ENCODE data around the gene TM4SF1. TPM values are rescaled to one million over a fixed set of nuclear protein-coding genes. Genes with fewer than 3 reads are reported as not detected.

Gene TM4SF1
- total and polyA plus RNA-seq, 9 of the 15 experiments (the other 6 are each of a cell fraction or from before 2014, with no cell fraction given) = 0.06 to 0.44 (median 0.08) TPM; not detected in 4

DNA sequence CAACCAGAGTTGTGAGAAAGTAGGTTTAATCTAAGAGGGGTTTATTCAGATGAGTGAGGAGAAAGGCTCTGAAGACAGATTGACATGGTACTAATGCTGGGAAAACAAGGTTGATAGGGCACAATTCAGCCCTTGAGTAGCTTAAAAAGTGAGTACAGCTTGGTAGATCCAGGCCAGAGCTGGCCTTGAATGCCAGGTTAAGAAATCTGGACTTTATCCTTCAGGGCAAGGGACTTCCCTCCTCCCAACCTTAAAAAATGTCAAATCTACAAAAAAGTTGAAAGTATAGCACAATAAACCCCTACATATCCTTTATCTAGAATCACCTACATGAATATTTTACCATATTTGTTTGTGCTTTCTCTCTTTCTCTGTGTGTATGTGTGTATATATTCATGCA is 51.9 kb downstream of the TM4SF1 start:
- BruUV-seq (replicated peaks) = no TSS peak
- Histone ChIP-seq H3K27ac (ENCODE audit: extremely low read depth, low read depth, low read length) (no peak overlapping the region), H3K4me2 (ENCODE audit: insufficient read depth, low read length) (no peak overlapping the region), H3K79me2 (ENCODE audit: control insufficient read depth, insufficient read depth, low read length) (no peaks in the 10 kb centered on the region), H4K20me1 (replicated peaks; ENCODE audit: control insufficient read depth, insufficient read depth, low read length) (no peaks in the 10 kb centered on the region), H3K27me3 (ENCODE audit: control insufficient read depth in 2 of 2, insufficient read depth in 2 of 2, low read length in 2 of 2) (no peaks in the 10 kb centered on the region; a peak in 1 of 5 replicates), H3K9ac (ENCODE audit: insufficient read depth in 1 of 2, low read depth in 2 of 2, low read length in 2 of 2) (no peak overlapping the region), H3K9me1 (ENCODE audit: control insufficient read depth, insufficient read depth, low read length) (no peaks in the 10 kb centered on the region), H3K36me3 (ENCODE audit: control insufficient read depth, insufficient read depth, low read length) (no peaks in the 10 kb centered on the region), H3K9me3 (replicated peaks; ENCODE audit: control insufficient read depth, insufficient read depth, low read depth, low read length) (no peaks in the 10 kb centered on the region), H3K4me3 (no peak overlapping the region), H3K4me1 (replicated peaks in 1 of 2; ENCODE audit: control insufficient read depth in 2 of 2, insufficient read depth in 2 of 2, low read length in 2 of 2) (no peaks in the 10 kb centered on the region; a peak in 1 of 5 replicates), H2AFZ (ENCODE audit: low read depth, low read length) (no peak overlapping the region)
- no peak for FAIRE-seq
- in situ Hi-C loops (cut with MboI) = no loop called here
- intact Hi-C loops (cut with micrococcal nuclease) = no loop called here
- DNase-seq (ENCODE audit: extremely low read depth in 1 of 4, low spot score in 3 of 4) = no peak
- no peak for ATAC-seq
- CTCF ChIA-PET (ENCODE audit: low intra/inter-chr PET ratio) = no interaction called here
- POLR2A ChIA-PET = no interaction called here
- TF ChIP-seq CAMTA2 (CRISPR knock-in tag; conservative IDR thresholded peaks at IDR 0.05) (no peak), MYC (IDR thresholded peaks at IDR 0.05; ENCODE audit: low read depth, low read length) (no peak), MYC (CRISPR knock-in tag; IDR thresholded peaks at IDR 0.05; ENCODE audit: borderline replicate concordance, low read depth) (no peak), KLF16 (IDR thresholded peaks at IDR 0.05) (no peak), ZNF174 (CRISPR knock-in tag; IDR thresholded peaks at IDR 0.05) (no peak), GMEB1 (CRISPR knock-in tag; IDR thresholded peaks at IDR 0.05) (no peak), FIP1L1 (IDR thresholded peaks at IDR 0.05; ENCODE audit: low read depth, low read length, poor library complexity, severe bottlenecking) (no peak), KLF6 (CRISPR knock-in tag; IDR thresholded peaks at IDR 0.05; ENCODE audit: borderline replicate concordance) (no peak), STAT5A (IDR thresholded peaks at IDR 0.05; ENCODE audit: borderline replicate concordance, low read length) (no peak), THRAP3 (IDR thresholded peaks at IDR 0.05; ENCODE audit: borderline replicate concordance) (no peak), ZNF408 (CRISPR knock-in tag; IDR thresholded peaks at IDR 0.05; ENCODE audit: low read depth) (no peak), NCOA6 (IDR thresholded peaks at IDR 0.05) (no peak), SRSF3 (IDR thresholded peaks at IDR 0.05; ENCODE audit: insufficient read depth, low read length) (no peak)
- TF ChIP-seq, protein P1, sequence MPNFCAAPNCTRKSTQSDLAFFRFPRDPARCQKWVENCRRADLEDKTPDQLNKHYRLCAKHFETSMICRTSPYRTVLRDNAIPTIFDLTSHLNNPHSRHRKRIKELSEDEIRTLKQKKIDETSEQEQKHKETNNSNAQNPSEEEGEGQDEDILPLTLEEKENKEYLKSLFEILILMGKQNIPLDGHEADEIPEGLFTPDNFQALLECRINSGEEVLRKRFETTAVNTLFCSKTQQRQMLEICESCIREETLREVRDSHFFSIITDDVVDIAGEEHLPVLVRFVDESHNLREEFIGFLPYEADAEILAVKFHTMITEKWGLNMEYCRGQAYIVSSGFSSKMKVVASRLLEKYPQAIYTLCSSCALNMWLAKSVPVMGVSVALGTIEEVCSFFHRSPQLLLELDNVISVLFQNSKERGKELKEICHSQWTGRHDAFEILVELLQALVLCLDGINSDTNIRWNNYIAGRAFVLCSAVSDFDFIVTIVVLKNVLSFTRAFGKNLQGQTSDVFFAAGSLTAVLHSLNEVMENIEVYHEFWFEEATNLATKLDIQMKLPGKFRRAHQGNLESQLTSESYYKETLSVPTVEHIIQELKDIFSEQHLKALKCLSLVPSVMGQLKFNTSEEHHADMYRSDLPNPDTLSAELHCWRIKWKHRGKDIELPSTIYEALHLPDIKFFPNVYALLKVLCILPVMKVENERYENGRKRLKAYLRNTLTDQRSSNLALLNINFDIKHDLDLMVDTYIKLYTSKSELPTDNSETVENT (CRISPR knock-in tag; IDR thresholded peaks at IDR 0.05) = no peak
- TF ChIP-seq, protein P2, sequence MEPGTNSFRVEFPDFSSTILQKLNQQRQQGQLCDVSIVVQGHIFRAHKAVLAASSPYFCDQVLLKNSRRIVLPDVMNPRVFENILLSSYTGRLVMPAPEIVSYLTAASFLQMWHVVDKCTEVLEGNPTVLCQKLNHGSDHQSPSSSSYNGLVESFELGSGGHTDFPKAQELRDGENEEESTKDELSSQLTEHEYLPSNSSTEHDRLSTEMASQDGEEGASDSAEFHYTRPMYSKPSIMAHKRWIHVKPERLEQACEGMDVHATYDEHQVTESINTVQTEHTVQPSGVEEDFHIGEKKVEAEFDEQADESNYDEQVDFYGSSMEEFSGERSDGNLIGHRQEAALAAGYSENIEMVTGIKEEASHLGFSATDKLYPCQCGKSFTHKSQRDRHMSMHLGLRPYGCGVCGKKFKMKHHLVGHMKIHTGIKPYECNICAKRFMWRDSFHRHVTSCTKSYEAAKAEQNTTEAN (CRISPR knock-in tag; IDR thresholded peaks at IDR 0.05) = no peak
